Lung (tissue), 12 donors: ENCODE results near the gene CROCC. TPM values are rescaled to one million over a fixed set of nuclear protein-coding genes. Genes with fewer than 3 reads are reported as not detected.
"Not testable (repeated sequence)": the region's sequence is repeated elsewhere in the genome, so short reads cannot be mapped to it uniquely, and the experiment has no call there.

Source experiments
- ATAC-seq: fragments of 200-7000 bp; cut with Tn5 transposase; one replicate; pipeline ENCODE4 v1.9.1; 2020; ENCODE audit warnings: moderate number of reproducible peaks; ENCODE audit not compliant: insufficient read depth, low FRiP score
- DNase-seq, 3 donors: peaks; one replicate each; pipeline ENCODE4 v3.0.0-alpha.2; 2013 to 2017
- H3K27ac ChIP-seq, 2 donors: one replicate each; pipeline ENCODE4 v1.5.1; 2013; ENCODE audit warnings: mild to moderate bottlenecking in 2 of 2, moderate library complexity in 2 of 2, control low read depth in 1 of 2, inconsistent platforms in 1 of 2, low read depth in 1 of 2, low read length in 1 of 2
- H3K27me3 ChIP-seq, 3 donors: one replicate each; pipeline ENCODE4 v1.5.1; 2013; ENCODE audit warnings: low read length in 2 of 3; ENCODE audit not compliant: control insufficient read depth in 3 of 3, insufficient read depth in 3 of 3
- H3K36me3 ChIP-seq, 4 donors: one replicate each; pipeline ENCODE4 v1.5.1; 2013; ENCODE audit warnings: low read length in 4 of 4, mild to moderate bottlenecking in 1 of 4, moderate library complexity in 1 of 4; ENCODE audit not compliant: control insufficient read depth in 4 of 4, insufficient read depth in 4 of 4
- H3K4me1 ChIP-seq, 5 donors: one replicate each; pipeline ENCODE4 v1.5.1; 2013; ENCODE audit warnings: low read length in 5 of 5, mild to moderate bottlenecking in 2 of 5, moderate library complexity in 1 of 5; ENCODE audit not compliant: control insufficient read depth in 5 of 5, insufficient read depth in 5 of 5
- H3K4me3 ChIP-seq: one replicate; pipeline ENCODE4 v1.5.1; 2013; ENCODE audit warnings: mild to moderate bottlenecking, control low read depth, moderate library complexity
- H3K9ac ChIP-seq, 2 donors: one replicate each; pipeline ENCODE4 v1.5.1; 2013; ENCODE audit warnings: low read length in 2 of 2, control low read depth in 1 of 2; ENCODE audit not compliant: insufficient read depth in 1 of 2
- H3K9me3 ChIP-seq, 4 donors: one replicate each; pipeline ENCODE4 v1.5.1; 2013; ENCODE audit warnings: low read length in 3 of 4, mild to moderate bottlenecking in 1 of 4, moderate library complexity in 1 of 4; ENCODE audit not compliant: control insufficient read depth in 4 of 4, insufficient read depth in 3 of 4
- WGBS, 2 donors: extraction: QIAGEN DNeasy Blood & Tissue Kit; methylation state at CpG; one replicate each; pipeline ENCODE4 v1.1.7; 2013; 5-methylcytosine and 5-hydroxymethylcytosine counted together
- polyA plus RNA-seq, 2 donors: library from polyadenylated mRNA; stranded (reverse); fragments of 200-250 nt; gene quantifications; one replicate each; pipeline ENCODE4 v1.2.1, GENCODE V29; 2013
- total RNA-seq, 2 donors: library from RNA; depleted of rRNA in 1 of 2; stranded (reverse); fragments of >200 nt in 1 of 2; gene quantifications; one replicate each; pipeline ENCODE4 v1.2.1, GENCODE V29; 2014 to 2021
- TF ChIP-seq, protein P1 (sequence below): IDR thresholded peaks from 2 replicates; pipeline ENCODE4 v1.5.1; 2012; ENCODE audit warnings: mild to moderate bottlenecking; ENCODE audit errors: control extremely low read depth, extremely low read depth
- donor health status: control.
- donor health status: control.
- donor health status: Bipolar disorder and iron deficiency.
- donor health status: healthy.
- donor health status: DM: yes; HTN: yes; CAD: no.

CROCC gene
- total and polyA plus RNA-seq, 4 donors: 14.9 to 42.2 (median 28.5) TPM

GRCh38 chr1:16881742-16882141 is 40.0 kb upstream of the CROCC start:
- H3K36me3 ChIP-seq, ATAC-seq, H3K4me3 ChIP-seq, H3K4me1 ChIP-seq, H3K9me3 ChIP-seq, H3K27me3 ChIP-seq, H3K27ac ChIP-seq, H3K9ac ChIP-seq: not testable (repeated sequence)
- WGBS, 2 donors: 75 to 79% methylated on average over 1 of the region's 1 CpG
- DNase-seq: peak; percentile 43 to 69 (median 44)

- 59 to 72% methylated on average over 4 of the region's 4 CpGs for WGBS, 2 donors
- no peak overlapping the region for H3K4me3 ChIP-seq
- H3K27ac ChIP-seq: peak overlapping the region in 1 of 2 donors; percentile 9
- H3K27me3 ChIP-seq: peaks cover 0 to 2% (median 0%) of the 10 kb centered on the region in 3 donors
- H3K9me3 ChIP-seq: no peaks in the 10 kb centered on the region
- DNase-seq (peak in 1 of 3 donors; percentile 30), ATAC-seq (no peak)
- H3K4me1 ChIP-seq: peaks cover 0 to 3% (median 0%) of the 10 kb centered on the region in 5 donors
- TF ChIP-seq, protein P1, sequence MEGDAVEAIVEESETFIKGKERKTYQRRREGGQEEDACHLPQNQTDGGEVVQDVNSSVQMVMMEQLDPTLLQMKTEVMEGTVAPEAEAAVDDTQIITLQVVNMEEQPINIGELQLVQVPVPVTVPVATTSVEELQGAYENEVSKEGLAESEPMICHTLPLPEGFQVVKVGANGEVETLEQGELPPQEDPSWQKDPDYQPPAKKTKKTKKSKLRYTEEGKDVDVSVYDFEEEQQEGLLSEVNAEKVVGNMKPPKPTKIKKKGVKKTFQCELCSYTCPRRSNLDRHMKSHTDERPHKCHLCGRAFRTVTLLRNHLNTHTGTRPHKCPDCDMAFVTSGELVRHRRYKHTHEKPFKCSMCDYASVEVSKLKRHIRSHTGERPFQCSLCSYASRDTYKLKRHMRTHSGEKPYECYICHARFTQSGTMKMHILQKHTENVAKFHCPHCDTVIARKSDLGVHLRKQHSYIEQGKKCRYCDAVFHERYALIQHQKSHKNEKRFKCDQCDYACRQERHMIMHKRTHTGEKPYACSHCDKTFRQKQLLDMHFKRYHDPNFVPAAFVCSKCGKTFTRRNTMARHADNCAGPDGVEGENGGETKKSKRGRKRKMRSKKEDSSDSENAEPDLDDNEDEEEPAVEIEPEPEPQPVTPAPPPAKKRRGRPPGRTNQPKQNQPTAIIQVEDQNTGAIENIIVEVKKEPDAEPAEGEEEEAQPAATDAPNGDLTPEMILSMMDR: no peak
- no peaks in the 10 kb centered on the region for H3K36me3 ChIP-seq
- no peak overlapping the region for H3K9ac ChIP-seq
Measured at GRCh38 chr1:16882986-16883385, 38.7 kb upstream of the CROCC start.

- H3K36me3 ChIP-seq, H3K9ac ChIP-seq, H3K4me3 ChIP-seq, H3K27me3 ChIP-seq, ATAC-seq, H3K9me3 ChIP-seq, DNase-seq, H3K27ac ChIP-seq: not testable (repeated sequence)
- WGBS, 2 donors: 82 to 85% methylated on average over 5 of the region's 5 CpGs
- peaks cover 0 to 12% (median 0%) of the 10 kb centered on the region in 5 donors for H3K4me1 ChIP-seq
Measured at GRCh38 chr1:16884487-16884886, 37.2 kb upstream of the CROCC start.

DNA sequence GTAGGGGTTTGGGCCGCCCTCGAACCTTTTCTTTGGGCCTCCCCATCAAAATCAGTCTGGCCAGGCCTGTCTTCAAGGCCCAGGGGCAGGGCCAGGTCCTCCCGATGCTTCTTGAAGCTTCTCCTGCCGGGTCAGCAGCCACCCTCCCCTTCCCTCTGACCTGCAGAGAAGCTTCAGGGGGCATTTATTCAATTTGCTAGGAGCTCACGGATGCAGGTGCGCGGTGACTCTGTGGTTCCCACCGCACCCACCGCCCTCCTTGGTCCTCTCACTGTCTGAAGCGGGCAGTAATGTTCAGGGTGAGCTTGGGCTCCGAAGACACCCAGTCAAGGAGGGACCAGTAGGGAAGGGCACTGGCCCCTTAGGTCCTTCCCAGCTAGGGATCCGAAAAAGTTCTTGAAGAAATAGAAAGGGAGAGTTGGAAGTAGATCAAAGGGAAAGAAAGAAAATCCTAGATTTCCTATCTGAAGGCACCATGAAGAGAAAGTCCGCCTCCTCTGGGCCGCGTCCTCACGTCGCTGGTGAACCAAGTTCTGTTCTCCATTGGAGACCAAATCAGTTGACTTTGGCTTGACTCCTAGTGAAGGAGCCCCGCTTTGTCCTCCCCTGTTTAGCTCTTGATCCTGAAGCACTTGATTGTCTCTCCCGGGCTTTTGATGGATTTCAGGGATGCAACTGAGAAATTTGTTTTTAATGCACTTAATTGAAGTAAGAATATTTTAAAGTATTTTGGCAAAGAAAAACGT is 34.7 kb upstream of the CROCC start:
- Histone ChIP-seq H3K9me3 (no peaks in the 10 kb centered on the region), H3K4me1 (peaks cover 0 to 17% (median 0%) of the 10 kb centered on the region in 5 donors), H3K27me3 (no peaks in the 10 kb centered on the region), H3K9ac (no peak overlapping the region), H3K4me3 (no peak overlapping the region), H3K27ac (no peak overlapping the region), H3K36me3 (no peaks in the 10 kb centered on the region)
- ATAC-seq (no peak), DNase-seq (no peak)
- 92 to 94% methylated on average over 20 of the region's 20 CpGs for WGBS, 2 donors
- TF ChIP-seq, protein P1: no peak
